Germinal center (tissue), 1 donor: ENCODE results near the gene GLT8D1.
"Not testable (repeated sequence)": the region's sequence is repeated elsewhere in the genome, so short reads cannot be mapped to it uniquely, and the experiment has no call there.

ENCODE experiments used
- DNase-seq: peaks from one replicate; pipeline ENCODE4 v3.0.0; 2012; ENCODE audit warnings: mixed read lengths, low spot score

The GLT8D1 gene

DNA sequence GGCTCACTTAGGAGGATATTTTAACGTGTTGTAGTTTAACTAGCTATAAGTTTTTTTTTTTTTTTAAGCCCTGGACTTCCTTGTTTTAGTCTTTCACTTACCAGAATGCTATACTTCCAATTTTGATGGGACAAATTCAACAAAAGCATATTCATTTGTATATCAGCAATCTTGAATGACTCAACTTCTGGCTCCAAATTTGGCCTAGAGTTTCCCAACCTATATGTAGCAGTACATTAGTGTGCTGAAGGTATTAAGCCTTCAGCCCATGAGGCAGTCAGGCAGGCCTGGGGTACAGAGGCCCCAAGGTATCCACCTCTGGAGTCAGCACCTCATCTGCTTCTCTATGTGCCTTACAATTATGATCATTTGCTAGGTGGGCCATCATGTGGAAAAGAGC, 25.8 kb downstream of the GLT8D1 start:
- DNase-seq = no peak

DNA sequence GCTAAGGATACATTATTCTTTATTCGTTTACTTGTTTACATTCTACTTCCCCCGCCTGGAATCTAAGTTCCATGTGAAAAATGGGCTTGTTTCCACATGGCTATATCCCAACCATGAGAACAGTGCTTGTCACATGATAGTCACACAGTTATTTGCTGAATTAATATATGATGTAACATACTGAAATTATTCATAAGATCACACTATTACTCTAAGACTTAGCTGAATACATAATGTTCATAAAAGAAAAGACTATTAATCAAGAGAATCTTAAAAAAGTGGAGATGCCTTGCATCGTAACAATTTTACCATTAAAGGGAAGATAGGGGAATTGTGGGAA, 26.4 kb downstream of the GLT8D1 start:
- DNase-seq = no peak

DNA sequence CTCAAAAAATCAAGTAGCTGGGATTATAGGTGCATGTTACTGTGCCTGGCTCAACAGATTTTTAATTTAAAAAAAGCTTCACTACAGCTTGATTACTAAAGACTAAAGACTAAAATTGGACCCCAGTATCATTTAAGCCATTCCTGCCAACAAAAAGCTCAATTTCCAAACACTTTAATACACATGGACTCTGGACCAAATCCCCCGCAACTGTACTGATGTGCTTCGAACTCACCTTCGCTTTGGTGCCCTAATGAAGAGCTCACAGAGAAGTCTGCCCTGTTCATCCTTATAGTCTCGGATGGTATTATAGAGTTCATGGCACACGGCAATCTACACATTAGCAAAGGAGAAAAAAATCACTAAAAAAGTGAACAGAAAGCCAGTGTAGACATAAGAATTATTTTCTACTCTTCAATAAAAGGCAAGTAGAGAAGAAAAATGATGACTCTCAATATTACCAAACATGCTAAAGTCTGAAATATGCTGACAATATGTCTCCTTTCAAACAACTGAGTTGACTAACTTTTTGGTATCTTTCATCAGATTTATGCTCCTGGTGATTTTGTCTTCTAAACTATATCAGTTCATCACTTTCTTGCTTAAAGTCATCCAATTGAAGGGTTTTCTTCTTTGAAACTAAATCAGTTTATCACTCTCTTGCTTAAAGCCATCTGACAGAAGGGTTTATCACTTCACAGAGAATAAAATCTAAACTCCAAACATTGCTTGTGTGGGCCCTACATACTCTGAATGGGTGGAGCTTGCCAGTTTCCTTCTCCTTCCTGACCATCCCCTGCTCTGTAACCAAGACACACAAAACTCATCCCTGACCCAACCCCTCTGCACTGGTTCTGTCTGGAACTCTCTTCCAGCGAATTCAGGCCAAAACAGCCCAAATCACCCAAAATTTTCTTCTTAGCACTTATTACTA, 27.1 kb downstream of the GLT8D1 start:
- DNase-seq = no peak

DNA sequence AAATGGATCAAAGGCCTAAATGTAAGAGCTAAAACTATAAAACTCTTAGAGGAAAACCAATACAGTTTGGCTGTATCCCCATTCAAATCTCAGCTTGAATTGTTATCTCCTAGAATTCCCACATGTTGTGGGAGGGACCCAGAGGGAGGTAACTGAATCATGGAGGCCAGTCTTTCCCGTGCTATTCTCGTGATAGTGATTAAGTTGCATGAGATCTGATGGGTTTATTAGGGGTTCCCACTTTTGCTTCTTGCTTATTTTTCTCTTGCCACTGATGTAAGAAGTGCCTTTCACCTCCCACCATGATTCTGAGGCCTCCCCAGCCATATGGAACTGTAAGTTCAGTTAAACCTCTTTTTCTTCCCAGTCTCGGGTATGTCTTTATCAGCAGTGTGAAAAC, 29.4 kb downstream of the GLT8D1 start:
- DNase-seq = not testable (repeated sequence)

DNA sequence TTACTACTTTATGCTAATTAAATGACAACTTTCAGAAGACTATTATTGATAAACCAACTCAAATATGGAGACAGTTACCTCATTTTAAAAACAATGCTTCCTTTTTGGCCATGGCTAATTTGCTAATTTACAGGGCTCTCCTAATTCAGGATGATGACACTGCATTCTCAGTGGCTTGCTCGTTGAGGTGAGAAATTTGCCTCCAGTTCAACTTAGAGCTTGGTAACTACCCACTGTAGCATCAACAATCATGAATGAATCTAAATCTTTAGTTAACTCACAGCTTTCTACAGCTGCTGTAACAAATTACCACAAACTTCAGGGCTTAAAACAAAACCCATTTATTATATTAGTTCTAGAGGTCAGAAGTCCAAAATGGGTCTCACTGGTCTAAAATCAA, 33.9 kb downstream of the GLT8D1 start:
- no peak for DNase-seq

DNA sequence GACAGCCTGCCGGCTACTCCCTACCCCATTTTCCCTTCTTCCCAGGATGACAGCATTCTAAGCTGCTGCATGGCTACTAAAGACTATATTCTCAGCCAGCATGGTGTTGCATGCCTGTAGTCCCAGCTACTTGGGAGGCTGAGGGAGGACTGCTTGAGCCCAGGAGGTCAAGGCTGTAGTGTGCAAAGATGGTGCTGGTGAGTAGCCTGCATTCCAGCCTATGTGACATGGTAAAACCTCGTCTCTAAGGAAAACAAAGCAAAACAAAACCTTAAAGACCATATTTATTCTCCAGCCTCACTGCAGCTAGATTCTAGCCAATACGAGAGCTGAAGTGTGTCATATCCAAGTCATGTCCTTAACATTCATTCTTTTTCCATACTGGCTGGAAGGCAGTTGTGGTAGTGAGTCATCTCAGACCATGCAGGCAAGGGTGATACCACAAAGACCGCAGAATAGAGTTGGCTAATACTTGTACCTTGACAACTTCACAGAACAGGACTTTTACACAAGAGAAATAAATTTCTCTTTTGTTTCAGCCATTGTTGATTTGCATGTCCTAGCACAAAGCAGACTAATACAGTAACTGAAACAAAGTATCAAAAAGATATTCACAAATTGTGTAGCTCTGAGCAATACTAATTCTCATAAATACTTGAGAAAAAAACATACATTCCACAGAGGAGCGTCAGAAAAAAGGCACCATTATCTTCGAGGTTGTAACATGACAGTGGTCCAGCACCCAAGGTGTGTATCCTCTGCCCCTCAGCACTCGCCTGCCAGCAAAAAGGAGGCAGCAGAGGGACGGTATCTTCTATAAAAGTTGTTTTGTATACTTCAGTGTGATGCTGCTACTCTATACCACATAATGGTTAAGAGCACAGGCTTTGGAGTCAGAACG, 34.7 kb downstream of the GLT8D1 start:
- no peak for DNase-seq

DNA sequence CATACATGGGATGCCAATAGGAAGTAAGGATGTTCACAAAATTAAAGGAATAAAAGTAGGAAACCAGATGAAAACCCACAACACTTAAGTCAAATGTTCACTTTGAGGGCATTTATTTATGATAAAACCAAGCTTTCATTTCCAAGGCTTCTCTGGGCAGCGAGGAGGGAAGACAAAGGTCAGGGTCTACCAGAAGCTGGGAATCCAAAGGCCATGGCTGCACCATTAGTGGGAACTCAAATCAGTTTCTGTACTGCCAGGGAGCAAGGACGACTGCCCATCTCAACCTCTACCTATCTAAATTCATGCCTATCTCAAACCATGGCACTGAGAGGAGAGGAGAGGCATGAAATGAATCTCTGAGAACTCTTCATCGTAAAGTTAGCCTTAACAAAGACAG, 42.5 kb downstream of the GLT8D1 start:
- DNase-seq = no peak

DNA sequence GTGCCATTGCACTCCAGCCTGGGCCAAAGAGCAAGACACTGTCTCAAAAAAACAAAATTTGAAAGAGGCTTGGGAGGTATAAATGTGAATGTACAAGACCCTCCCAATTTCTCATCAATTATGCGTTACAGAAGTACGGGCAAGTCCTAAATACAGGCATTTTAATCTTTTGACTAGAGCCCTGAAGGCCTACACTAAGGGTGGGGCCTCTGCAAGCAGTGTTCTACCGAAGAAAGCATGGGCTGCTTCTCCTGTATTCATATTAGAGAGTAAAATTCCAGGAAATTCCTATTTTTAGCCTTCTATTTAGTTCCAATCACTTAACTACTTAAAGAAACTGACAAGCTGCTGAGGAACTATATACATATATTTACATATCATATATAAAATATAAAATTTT, 45.5 kb downstream of the GLT8D1 start:
- no peak for DNase-seq

DNA sequence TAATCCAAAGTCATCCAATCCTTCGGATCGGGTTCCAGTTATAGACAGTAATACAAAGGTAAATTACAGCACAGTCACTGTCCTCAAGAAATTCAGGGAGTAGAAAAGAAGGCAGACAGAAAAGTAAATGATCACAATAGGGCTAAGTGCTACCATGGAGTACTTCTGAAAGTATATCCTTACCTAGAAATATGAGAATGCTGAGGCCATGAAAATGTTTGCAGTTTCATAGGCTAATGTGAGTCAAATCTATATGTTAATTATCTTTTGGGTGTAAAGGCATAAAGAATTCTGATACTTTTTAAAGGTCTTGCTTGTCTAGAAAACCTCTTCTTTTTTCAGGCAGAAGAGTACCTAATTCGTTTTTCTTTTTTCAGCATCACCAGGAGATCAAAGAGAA, 49.7 kb downstream of the GLT8D1 start:
- DNase-seq = no peak

DNA sequence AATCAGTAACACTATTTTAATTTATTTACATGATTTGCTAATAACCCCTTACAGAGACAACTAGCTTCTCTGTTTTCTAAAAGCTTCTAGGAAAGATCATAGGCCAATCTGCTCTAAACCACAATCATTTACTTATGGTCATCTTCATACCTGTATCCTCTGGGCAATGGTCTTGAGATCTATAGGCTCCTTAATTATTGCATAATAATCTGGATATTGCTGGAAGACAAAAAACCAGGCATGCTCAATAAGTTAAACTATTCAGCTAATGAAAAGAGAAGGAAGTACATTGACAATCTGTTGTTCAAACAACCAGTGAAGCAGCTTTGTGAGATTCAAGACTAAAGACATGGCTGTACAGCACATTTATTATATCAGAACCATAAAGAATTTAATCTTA, 54.0 kb downstream of the GLT8D1 start:
- no peak for DNase-seq

DNA sequence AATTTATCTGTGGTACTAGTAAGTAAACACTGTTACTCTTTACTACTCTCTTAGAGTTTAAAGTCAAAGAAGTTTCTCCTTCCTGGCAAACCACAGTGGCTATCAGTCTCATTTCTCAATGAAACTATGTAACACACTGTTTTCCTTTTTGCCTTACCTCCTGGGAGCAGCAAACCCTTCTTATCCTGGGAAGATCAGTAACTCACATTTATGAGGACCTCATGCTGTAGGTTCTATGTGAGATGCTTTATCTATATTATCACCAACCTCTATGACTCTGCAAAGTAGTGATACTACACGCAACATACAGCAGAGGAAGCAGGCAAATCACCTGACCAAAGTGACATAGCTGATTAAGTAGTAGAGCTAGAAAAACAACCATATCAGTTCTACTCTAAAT, 55.2 kb downstream of the GLT8D1 start:
- DNase-seq = no peak

DNA sequence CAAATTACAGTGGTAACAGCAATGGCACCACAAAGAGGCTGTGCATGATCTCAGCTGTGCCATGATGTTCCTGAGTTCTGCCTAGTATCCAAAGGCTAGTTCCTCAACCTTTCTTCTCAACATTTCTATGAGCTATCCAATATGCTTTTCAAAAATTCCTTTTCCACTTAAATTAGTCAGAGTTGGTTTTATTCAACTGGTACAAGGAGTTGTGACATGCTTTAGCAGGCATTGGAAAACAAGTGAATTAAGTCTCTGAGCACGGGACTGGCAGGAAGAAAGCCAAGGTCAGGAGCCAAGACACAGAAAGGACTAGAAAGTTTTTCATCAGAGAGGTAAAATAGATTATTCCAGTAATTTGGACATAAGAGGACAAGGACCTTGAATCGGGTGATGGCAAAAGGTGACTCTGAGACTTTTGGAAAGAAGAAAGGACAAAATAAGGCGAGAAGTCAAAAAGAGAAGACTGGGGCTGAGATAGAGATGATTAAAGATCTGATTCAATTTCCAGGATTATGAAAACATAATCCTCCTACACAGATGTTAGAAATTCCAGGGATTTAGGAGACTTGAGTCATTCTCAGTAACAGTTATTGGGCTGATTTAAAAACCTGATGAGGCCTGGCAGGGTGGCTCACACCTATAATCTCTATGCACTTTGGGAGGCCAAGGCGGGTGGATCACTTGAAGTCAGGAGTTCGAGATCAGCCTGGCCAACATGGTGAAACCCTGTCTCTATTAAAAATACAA, 56.0 kb downstream of the GLT8D1 start:
- no peak for DNase-seq

DNA sequence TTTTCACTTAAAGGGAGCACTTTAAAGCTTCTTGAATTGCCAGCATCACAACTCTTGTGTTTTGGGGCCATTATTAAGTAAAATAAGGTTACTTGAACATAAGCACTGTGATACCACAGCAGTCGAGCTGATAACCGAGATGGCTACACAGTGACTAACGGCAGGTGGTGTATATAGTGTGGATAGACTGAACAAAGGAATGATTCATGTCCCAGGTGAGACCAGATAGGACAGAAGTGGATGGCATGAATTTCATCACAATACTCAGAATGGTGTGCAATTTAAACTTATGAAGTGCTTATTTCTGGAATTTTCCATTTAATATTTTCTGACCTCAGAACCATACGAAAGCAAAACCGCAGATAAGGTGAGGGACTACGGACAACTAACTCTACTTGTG, 60.0 kb downstream of the GLT8D1 start:
- no peak for DNase-seq
